Liver (tissue), 9 donors: Measurements from ENCODE around the gene TMPRSS13. TPM values are rescaled to one million over a fixed set of nuclear protein-coding genes. Genes with fewer than 3 reads are reported as not detected.

Experiments
- DNase-seq: peaks from one replicate; pipeline ENCODE4 v3.0.0-alpha.2; 2017; ENCODE audit warnings: low spot score
- H3K27ac ChIP-seq, 2 donors: one replicate each; pipeline ENCODE4 v1.7.0; 2013; ENCODE audit warnings: inconsistent platforms in 2 of 2, low read length in 2 of 2, control low read depth in 1 of 2, low read depth in 1 of 2, mild to moderate bottlenecking in 1 of 2
- H3K27me3 ChIP-seq, 4 donors: one replicate each; pipeline versions ENCODE4 v1.6.1 to v1.7.0; 2013; ENCODE audit warnings: low read length in 3 of 4, inconsistent platforms in 1 of 4, mild to moderate bottlenecking in 1 of 4, moderate library complexity in 1 of 4; ENCODE audit not compliant: control insufficient read depth in 4 of 4, insufficient read depth in 4 of 4
- H3K36me3 ChIP-seq, 4 donors: one replicate each; pipeline versions ENCODE4 v1.6.1 to v1.7.0; 2013; ENCODE audit warnings: low read length in 3 of 4, mild to moderate bottlenecking in 3 of 4, low read depth in 1 of 4, moderate library complexity in 1 of 4; ENCODE audit not compliant: control insufficient read depth in 4 of 4, insufficient read depth in 3 of 4
- H3K4me1 ChIP-seq, 4 donors: one replicate each; pipeline versions ENCODE4 v1.6.1 to v1.7.0; 2013; ENCODE audit warnings: low read length in 3 of 4, mild to moderate bottlenecking in 3 of 4, moderate library complexity in 1 of 4; ENCODE audit not compliant: control insufficient read depth in 4 of 4, insufficient read depth in 4 of 4
- H3K4me3 ChIP-seq, 3 donors: one replicate each; pipeline versions ENCODE4 v1.6.1 to v1.7.0; 2013; ENCODE audit warnings: low read length in 3 of 3, control low read depth in 1 of 3, low read depth in 1 of 3, mild to moderate bottlenecking in 1 of 3
- H3K9ac ChIP-seq, 2 donors: one replicate each; pipeline ENCODE4 v1.7.0; 2013; ENCODE audit warnings: low read length in 2 of 2, mild to moderate bottlenecking in 2 of 2, moderate library complexity in 2 of 2, control low read depth in 1 of 2, low read depth in 1 of 2
- H3K9me3 ChIP-seq, 4 donors: one replicate each; pipeline versions ENCODE4 v1.6.1 to v1.7.0; 2013; ENCODE audit warnings: low read length in 3 of 4; ENCODE audit not compliant: control insufficient read depth in 4 of 4
- EGR1 ChIP-seq, 2 donors: IDR thresholded peaks; 2 replicates each; pipeline ENCODE4 v1.6.1; 2016 to 2018; ENCODE audit warnings: antibody characterized with exemption in 2 of 2, low read depth in 2 of 2
- FOXA1 ChIP-seq: IDR thresholded peaks from 2 replicates; pipeline ENCODE4 v1.6.1; 2016; ENCODE audit warnings: antibody characterized with exemption
- FOXA2 ChIP-seq: IDR thresholded peaks from 2 replicates; pipeline ENCODE4 v1.6.1; 2016; ENCODE audit warnings: antibody characterized with exemption
- HNF4A ChIP-seq, 2 donors: conservative IDR thresholded peaks; 2 replicates each; pipeline ENCODE4 v1.6.1; 2016; ENCODE audit warnings: antibody characterized with exemption in 2 of 2, mild to moderate bottlenecking in 2 of 2
- RAD21 ChIP-seq, 2 donors: IDR thresholded peaks; 2 replicates each; pipeline ENCODE4 v1.6.1; 2016; ENCODE audit warnings: antibody characterized with exemption in 2 of 2, mild to moderate bottlenecking in 2 of 2
- RXRA ChIP-seq, 2 donors: IDR thresholded peaks; 2 replicates each; pipeline ENCODE4 v1.6.1; 2017 to 2018; ENCODE audit warnings: antibody characterized with exemption in 2 of 2, mild to moderate bottlenecking in 1 of 2
- SP1 ChIP-seq: IDR thresholded peaks from 2 replicates; pipeline ENCODE4 v1.6.1; 2018; ENCODE audit warnings: antibody characterized with exemption, mild to moderate bottlenecking
- YY1 ChIP-seq: IDR thresholded peaks from 2 replicates; pipeline ENCODE4 v1.6.1; 2016; ENCODE audit warnings: antibody characterized with exemption, mild to moderate bottlenecking
- WGBS: extraction: QIAGEN DNeasy Blood & Tissue Kit; methylation state at CpG from one replicate; pipeline ENCODE4 v1.1.7; 2013; 5-methylcytosine and 5-hydroxymethylcytosine counted together
- polyA plus RNA-seq, 2 donors: library from polyadenylated mRNA; stranded (reverse) in 1 of 2; unstranded in 1 of 2; fragments of 200-250 nt in 1 of 2; fragments of >200 nt in 1 of 2; fragmentation: Nextera tagmentation in 1 of 2; extraction: Ambion mirVana in 1 of 2; gene quantifications; one replicate each; pipeline versions ENCODE4 v1.2.1 to v1.2.3, GENCODE V29; 2013 to 2015
- total RNA-seq, 2 donors: library from RNA; depleted of rRNA; stranded (reverse); fragments of >200 nt; gene quantifications; one replicate each; pipeline ENCODE4 v1.2.3, GENCODE V29; 2014
- TF ChIP-seq, protein P1 (sequence below): fragments of 150-350 bp; IDR thresholded peaks from 2 replicates; pipeline ENCODE4 v1.5.1; 2017; ENCODE audit warnings: improper control_type of control experiment, low read depth, low read length; ENCODE audit not compliant: missing input control
- TF ChIP-seq, protein P2 (sequence below): IDR thresholded peaks from 2 replicates; pipeline ENCODE4 v1.6.1; 2016; ENCODE audit warnings: antibody characterized with exemption, mild to moderate bottlenecking
- TF ChIP-seq, protein P3 (sequence below): IDR thresholded peaks from 2 replicates; pipeline ENCODE4 v1.6.1; 2016; ENCODE audit warnings: antibody characterized with exemption
- donor health status: healthy.
- donor health status: healthy.
- donor health status: healthy.
- donor health status: healthy.
- donor health status: healthy.

The TMPRSS13 gene
- total and polyA plus RNA-seq, 4 donors = 0.11 to 0.93 (median 0.24) TPM

DNA sequence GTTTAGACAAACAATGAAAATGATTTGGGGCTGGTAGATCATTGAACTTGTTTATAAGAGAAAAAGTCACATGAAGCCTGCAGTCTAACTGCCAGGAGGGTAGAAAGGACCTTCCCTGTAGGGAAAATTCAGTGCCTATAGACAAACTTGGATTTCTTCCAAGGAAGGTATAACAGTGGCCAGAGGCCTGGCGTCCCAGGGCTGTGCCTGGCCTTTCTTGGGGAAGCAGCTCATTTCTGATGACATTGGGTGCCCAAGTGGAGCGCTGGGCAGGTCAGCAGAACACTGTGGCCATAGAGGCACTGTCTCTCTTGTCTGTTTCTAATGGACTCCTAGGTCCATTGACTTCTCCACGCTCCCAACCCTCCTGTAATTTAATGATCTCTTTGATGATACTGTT lies 46.1 kb downstream of the TMPRSS13 start:
- Histone ChIP-seq H3K36me3 (no peaks in the 10 kb centered on the region), H3K4me1 (no peaks in the 10 kb centered on the region), H3K9ac (no peak overlapping the region), H3K27me3 (peaks cover 0 to 8% (median 0%) of the 10 kb centered on the region in 4 donors), H3K27ac (no peak overlapping the region), H3K4me3 (no peak overlapping the region), H3K9me3 (no peaks in the 10 kb centered on the region)
- TF ChIP-seq, protein P1, sequence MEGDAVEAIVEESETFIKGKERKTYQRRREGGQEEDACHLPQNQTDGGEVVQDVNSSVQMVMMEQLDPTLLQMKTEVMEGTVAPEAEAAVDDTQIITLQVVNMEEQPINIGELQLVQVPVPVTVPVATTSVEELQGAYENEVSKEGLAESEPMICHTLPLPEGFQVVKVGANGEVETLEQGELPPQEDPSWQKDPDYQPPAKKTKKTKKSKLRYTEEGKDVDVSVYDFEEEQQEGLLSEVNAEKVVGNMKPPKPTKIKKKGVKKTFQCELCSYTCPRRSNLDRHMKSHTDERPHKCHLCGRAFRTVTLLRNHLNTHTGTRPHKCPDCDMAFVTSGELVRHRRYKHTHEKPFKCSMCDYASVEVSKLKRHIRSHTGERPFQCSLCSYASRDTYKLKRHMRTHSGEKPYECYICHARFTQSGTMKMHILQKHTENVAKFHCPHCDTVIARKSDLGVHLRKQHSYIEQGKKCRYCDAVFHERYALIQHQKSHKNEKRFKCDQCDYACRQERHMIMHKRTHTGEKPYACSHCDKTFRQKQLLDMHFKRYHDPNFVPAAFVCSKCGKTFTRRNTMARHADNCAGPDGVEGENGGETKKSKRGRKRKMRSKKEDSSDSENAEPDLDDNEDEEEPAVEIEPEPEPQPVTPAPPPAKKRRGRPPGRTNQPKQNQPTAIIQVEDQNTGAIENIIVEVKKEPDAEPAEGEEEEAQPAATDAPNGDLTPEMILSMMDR = no peak
- TF ChIP-seq EGR1 (IDR thresholded peaks at IDR 0.05; ENCODE audit: low read depth in 2 of 2) = no peak
- 83% methylated on average over 3 of the region's 3 CpGs for WGBS
- no peak for DNase-seq

DNA sequence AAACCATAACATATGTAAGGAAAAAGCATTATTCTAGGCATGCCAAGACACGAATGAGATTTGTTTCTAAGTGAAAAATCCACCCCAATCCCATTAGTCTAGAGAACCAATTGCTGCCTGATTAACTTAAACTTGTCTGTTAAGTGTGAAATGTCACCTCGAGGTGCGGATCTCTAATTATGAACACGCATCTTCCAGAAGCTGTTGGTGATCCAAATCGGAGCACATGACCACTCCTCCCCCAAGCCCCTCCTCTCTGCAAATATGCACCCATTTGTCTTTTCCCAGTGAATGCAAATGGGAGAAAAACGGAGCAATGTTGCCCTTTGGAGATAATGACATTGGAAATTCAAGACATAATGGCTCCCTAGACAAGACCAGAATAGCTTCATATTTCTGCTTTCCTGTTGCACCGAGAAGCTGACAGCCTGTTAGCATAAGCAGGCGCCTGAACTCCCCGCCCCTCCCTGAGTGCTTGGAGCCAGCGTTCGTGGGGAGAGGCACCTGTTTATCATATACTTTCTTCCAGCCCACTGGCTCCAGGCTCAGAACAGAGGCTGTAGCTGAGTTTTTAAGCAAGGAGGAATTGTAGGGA lies 46.8 kb downstream of the TMPRSS13 start:
- Histone ChIP-seq H3K36me3 (no peaks in the 10 kb centered on the region), H3K9me3 (no peaks in the 10 kb centered on the region), H3K27ac (no peak overlapping the region), H3K27me3 (peaks cover 0 to 8% (median 0%) of the 10 kb centered on the region in 4 donors), H3K4me3 (no peak overlapping the region), H3K9ac (no peak overlapping the region), H3K4me1 (no peaks in the 10 kb centered on the region)
- DNase-seq = no peak
- TF ChIP-seq EGR1 (IDR thresholded peaks at IDR 0.05; ENCODE audit: low read depth in 2 of 2) (no peak), HNF4A (conservative IDR thresholded peaks at IDR 0.05) (no peak), YY1 (no peak), RXRA (IDR thresholded peaks at IDR 0.05) (no peak), SP1 (no peak), FOXA1 (no peak), RAD21 (IDR thresholded peaks at IDR 0.05) (no peak), FOXA2 (no peak)
- TF ChIP-seq, protein P2, sequence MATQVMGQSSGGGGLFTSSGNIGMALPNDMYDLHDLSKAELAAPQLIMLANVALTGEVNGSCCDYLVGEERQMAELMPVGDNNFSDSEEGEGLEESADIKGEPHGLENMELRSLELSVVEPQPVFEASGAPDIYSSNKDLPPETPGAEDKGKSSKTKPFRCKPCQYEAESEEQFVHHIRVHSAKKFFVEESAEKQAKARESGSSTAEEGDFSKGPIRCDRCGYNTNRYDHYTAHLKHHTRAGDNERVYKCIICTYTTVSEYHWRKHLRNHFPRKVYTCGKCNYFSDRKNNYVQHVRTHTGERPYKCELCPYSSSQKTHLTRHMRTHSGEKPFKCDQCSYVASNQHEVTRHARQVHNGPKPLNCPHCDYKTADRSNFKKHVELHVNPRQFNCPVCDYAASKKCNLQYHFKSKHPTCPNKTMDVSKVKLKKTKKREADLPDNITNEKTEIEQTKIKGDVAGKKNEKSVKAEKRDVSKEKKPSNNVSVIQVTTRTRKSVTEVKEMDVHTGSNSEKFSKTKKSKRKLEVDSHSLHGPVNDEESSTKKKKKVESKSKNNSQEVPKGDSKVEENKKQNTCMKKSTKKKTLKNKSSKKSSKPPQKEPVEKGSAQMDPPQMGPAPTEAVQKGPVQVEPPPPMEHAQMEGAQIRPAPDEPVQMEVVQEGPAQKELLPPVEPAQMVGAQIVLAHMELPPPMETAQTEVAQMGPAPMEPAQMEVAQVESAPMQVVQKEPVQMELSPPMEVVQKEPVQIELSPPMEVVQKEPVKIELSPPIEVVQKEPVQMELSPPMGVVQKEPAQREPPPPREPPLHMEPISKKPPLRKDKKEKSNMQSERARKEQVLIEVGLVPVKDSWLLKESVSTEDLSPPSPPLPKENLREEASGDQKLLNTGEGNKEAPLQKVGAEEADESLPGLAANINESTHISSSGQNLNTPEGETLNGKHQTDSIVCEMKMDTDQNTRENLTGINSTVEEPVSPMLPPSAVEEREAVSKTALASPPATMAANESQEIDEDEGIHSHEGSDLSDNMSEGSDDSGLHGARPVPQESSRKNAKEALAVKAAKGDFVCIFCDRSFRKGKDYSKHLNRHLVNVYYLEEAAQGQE = no peak
- TF ChIP-seq, protein P3, sequence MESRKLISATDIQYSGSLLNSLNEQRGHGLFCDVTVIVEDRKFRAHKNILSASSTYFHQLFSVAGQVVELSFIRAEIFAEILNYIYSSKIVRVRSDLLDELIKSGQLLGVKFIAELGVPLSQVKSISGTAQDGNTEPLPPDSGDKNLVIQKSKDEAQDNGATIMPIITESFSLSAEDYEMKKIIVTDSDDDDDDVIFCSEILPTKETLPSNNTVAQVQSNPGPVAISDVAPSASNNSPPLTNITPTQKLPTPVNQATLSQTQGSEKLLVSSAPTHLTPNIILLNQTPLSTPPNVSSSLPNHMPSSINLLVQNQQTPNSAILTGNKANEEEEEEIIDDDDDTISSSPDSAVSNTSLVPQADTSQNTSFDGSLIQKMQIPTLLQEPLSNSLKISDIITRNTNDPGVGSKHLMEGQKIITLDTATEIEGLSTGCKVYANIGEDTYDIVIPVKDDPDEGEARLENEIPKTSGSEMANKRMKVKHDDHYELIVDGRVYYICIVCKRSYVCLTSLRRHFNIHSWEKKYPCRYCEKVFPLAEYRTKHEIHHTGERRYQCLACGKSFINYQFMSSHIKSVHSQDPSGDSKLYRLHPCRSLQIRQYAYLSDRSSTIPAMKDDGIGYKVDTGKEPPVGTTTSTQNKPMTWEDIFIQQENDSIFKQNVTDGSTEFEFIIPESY = no peak
- 36% methylated on average over 11 of the region's 11 CpGs for WGBS
